VCaP (cell line): ENCODE measurements around the gene TRIM46.

Experiments used
- H3K27ac ChIP-seq: fragments of 450-650 bp; 2 replicates; pipeline ENCODE4 v1.5.1; 2017
- TF ChIP-seq, protein P1 (sequence below): fragments of 450-650 bp; conservative IDR thresholded peaks from 2 replicates; pipeline ENCODE4 v1.5.1; 2017; ENCODE audit warnings: mild to moderate bottlenecking, moderate library complexity

Gene TRIM46

DNA sequence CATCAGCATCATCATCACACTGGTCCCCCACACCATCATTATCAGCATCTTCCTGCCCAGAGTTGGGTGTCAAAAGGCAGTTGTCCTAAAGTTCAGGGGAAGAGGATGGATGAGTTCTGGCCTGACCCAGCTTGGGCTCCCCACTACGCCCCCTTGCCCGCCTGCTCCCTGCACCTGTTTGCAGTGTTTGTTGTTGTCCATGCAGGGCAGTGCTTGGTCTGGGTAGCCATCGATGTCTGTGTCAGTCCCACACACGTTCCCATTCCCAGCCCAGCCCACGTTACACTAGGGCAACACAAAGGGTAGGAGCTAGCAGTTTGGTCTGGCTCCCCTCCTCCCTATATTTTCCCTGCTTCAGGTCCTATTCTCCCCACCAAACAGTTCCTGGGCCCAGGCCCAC is 27.3 kb downstream of the TRIM46 start:
- H3K27ac ChIP-seq, result no peak overlapping the region
- TF ChIP-seq, protein P1, sequence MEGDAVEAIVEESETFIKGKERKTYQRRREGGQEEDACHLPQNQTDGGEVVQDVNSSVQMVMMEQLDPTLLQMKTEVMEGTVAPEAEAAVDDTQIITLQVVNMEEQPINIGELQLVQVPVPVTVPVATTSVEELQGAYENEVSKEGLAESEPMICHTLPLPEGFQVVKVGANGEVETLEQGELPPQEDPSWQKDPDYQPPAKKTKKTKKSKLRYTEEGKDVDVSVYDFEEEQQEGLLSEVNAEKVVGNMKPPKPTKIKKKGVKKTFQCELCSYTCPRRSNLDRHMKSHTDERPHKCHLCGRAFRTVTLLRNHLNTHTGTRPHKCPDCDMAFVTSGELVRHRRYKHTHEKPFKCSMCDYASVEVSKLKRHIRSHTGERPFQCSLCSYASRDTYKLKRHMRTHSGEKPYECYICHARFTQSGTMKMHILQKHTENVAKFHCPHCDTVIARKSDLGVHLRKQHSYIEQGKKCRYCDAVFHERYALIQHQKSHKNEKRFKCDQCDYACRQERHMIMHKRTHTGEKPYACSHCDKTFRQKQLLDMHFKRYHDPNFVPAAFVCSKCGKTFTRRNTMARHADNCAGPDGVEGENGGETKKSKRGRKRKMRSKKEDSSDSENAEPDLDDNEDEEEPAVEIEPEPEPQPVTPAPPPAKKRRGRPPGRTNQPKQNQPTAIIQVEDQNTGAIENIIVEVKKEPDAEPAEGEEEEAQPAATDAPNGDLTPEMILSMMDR, result no peak

- TF ChIP-seq, protein P1, result no peak
- no peak overlapping the region for H3K27ac ChIP-seq
Observed at GRCh38 chr1:155202198-155202597, 28.5 kb downstream of the TRIM46 start.

DNA sequence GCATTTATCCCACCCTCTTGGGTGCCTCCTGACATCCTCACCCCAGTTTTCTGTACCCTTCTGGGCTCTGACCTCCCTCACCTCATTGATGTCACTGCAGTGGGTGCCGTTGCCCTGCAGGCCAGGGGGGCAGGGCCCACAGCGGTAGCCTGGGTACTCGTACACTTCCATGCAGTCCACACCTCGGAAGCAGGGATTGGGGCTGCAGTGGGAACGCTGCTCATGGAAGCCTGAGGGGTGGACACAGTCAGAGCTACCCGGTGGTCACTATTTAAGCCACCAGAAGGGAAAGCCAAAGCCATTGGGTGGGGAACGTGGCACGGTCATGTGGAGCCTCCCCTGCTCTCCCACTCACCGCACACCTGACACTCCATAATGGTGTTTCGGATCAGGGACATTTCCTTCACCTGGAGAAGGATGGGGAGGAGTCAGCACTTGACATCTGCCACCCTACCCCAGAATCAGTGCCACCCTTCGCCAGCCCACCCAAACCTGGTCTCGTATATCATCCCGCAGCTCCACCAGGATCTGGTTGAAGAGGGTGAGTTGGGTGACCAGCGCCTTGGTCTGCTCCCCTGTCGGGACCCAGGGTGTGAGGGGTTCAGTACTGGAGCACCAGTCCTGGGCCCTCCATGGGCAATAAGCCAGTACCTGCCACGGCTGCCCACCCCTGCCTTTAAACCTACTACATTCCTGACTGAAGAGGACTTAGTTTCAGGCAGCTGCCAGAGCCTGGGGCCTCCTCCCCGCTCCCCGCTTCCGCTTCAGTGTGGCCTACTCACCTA is 29.3 kb downstream of the TRIM46 start:
- TF ChIP-seq, protein P1, result no peak
- no peak overlapping the region for H3K27ac ChIP-seq

- H3K27ac ChIP-seq, result no peak overlapping the region
- TF ChIP-seq, protein P1, result no peak
Observed at GRCh38 chr1:155205035-155205434, 31.4 kb downstream of the TRIM46 start.

GRCh38 chr1:155205969-155206593 is 32.4 kb downstream of the TRIM46 start:
- no peak overlapping the region for H3K27ac ChIP-seq
- TF ChIP-seq, protein P1, result no peak

DNA sequence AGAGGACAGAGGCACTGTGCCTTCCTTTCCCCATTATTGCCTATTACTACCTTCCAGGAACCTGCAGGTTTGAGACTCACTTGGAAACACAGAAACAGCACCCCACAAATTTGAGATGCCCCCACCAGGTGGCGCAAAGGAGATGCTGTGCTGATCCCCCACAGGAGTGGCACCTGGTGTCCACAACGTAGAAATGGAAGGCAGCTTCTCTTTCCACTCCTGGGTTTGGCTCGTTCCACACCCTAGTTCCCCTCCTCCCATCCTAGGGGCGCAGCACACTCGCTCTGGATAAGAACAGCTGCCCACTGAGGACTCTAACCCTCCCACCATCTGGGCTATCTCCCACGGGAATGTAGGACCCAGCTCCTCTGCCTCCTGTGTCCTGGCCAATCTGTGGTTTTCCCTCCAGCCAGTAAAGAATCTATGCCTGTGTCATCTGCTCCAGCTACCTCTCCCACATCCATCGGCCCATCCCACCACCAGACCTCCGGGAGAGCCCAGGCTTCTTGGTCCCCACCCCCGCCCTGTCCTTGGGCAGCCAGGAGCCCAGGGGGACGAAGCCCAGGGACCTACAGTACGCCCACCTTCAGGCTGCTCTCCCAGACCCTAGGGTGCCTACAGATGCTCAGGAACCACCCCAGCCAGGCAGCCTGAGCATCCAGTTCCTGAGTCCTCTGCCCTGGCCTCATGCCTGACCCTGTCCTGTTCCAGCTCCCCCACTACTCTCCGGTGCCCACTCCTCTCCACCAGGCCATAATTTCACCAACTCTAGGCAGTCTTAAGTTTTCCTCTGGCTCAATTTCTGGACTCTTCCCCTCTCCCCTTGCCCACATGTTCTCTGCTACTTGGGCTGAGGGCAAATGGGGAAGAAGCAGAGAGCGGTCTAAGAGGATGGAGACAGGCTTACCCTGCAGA is 33.5 kb downstream of the TRIM46 start:
- H3K27ac ChIP-seq, result peak overlapping the region; percentile 87; the same call in 1 of the 2 replicates
- TF ChIP-seq, protein P1, result peak; percentile 81
